Body of pancreas (tissue), 4 donors: ENCODE results near the gene IFNL3.

ENCODE experiments used
- CTCF ChIP-seq, 7 experiments: fragments of 450-650 bp in 4 of 7; fragments of 200-600 bp in 3 of 7; sonication (generic) in 3 of 7; IDR thresholded peaks; one replicate each; pipeline ENCODE4 v1.5.1; 2016 to 2019; ENCODE audit warnings: antibody characterized with exemption in 7 of 7
- POLR2A ChIP-seq, 3 donors: fragments of 450-650 bp; IDR thresholded peaks; one replicate each; pipeline ENCODE4 v1.6.1; 2016; ENCODE audit warnings: antibody characterized with exemption in 3 of 3, mild to moderate bottlenecking in 2 of 3

- TF ChIP-seq CTCF (IDR thresholded peaks at IDR 0.05) (no peak), POLR2A (IDR thresholded peaks at IDR 0.05) (no peak)
Observed at GRCh38 chr19:39251081-39251480, 6.3 kb upstream of the IFNL3 start.
